Neutrophil (primary cell): ENCODE results near the gene ADAP2.
"Not testable (repeated sequence)": the region's sequence is repeated elsewhere in the genome, so short reads cannot be mapped to it uniquely, and the experiment has no call there.

Source experiments
- H3K27ac ChIP-seq: fragments of 200-600 bp; sonication (generic); 2 replicates; pipeline ENCODE4 v1.5.1; 2016; ENCODE audit warnings: mild to moderate bottlenecking, moderate library complexity
- H3K27me3 ChIP-seq: fragments of 200-600 bp; sonication (generic); 2 replicates; pipeline ENCODE4 v1.6.0; 2016; ENCODE audit warnings: mild to moderate bottlenecking
- H3K36me3 ChIP-seq: fragments of 200-600 bp; sonication (generic); 2 replicates; pipeline ENCODE4 v1.5.1; 2017
- H3K4me1 ChIP-seq, 2 experiments: fragments of 200-600 bp in 1 of 2; sonication (generic) in 1 of 2; 1 replicate in 1 of 2; 2 replicates in 1 of 2; pipeline versions ENCODE4 v1.5.1 to v1.6.1; 2013 to 2016; ENCODE audit warnings: low read depth in 1 of 2, low read length in 1 of 2, mild to moderate bottlenecking in 1 of 2, moderate library complexity in 1 of 2; ENCODE audit not compliant: control insufficient read depth in 1 of 2, insufficient read depth in 1 of 2
- H3K4me3 ChIP-seq, 2 experiments: fragments of 200-600 bp in 1 of 2; sonication (generic) in 1 of 2; 1 replicate in 1 of 2; 2 replicates in 1 of 2; pipeline ENCODE4 v1.5.1; 2013 to 2016; ENCODE audit warnings: low read depth in 1 of 2, low read length in 1 of 2, mild to moderate bottlenecking in 1 of 2, moderate library complexity in 1 of 2
- H3K9me3 ChIP-seq: fragments of 200-600 bp; sonication (generic); 2 replicates; pipeline ENCODE4 v1.5.1; 2016
- TF ChIP-seq, protein P1 (sequence below): fragments of 200-600 bp; sonication (generic); IDR thresholded peaks from 2 replicates; pipeline ENCODE4 v1.5.1; 2016; ENCODE audit warnings: antibody characterized with exemption

The ADAP2 gene

DNA sequence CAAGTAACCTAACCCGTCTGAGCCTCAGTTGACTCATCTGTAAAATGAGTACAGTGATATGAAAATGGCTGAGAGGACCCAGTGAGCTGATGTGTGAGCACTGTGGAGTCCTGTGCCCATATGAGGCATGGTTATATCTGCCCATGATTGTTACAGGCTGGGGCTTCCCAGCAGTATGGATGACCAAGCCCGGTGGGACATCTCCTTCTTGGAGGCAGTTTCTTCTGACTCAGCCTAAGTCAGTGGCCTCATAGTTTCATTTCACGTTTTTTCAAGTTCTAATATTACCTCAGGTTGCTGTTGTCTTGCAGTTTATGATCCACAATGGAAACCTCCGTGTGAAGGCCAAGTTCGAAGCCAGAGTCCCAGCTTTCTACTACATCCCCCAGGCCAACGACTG is 4.8 kb downstream of the ADAP2 start:
- Histone ChIP-seq H3K9me3 (no peaks in the 10 kb centered on the region), H3K4me1 (peaks cover 6 to 11% of the 10 kb centered on the region in 2 experiments), H3K27me3 (peaks cover 45% of the 10 kb centered on the region), H3K4me3 (no peak overlapping the region), H3K27ac (no peak overlapping the region), H3K36me3 (no peaks in the 10 kb centered on the region)
- TF ChIP-seq, protein P1, sequence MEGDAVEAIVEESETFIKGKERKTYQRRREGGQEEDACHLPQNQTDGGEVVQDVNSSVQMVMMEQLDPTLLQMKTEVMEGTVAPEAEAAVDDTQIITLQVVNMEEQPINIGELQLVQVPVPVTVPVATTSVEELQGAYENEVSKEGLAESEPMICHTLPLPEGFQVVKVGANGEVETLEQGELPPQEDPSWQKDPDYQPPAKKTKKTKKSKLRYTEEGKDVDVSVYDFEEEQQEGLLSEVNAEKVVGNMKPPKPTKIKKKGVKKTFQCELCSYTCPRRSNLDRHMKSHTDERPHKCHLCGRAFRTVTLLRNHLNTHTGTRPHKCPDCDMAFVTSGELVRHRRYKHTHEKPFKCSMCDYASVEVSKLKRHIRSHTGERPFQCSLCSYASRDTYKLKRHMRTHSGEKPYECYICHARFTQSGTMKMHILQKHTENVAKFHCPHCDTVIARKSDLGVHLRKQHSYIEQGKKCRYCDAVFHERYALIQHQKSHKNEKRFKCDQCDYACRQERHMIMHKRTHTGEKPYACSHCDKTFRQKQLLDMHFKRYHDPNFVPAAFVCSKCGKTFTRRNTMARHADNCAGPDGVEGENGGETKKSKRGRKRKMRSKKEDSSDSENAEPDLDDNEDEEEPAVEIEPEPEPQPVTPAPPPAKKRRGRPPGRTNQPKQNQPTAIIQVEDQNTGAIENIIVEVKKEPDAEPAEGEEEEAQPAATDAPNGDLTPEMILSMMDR, result no peak

DNA sequence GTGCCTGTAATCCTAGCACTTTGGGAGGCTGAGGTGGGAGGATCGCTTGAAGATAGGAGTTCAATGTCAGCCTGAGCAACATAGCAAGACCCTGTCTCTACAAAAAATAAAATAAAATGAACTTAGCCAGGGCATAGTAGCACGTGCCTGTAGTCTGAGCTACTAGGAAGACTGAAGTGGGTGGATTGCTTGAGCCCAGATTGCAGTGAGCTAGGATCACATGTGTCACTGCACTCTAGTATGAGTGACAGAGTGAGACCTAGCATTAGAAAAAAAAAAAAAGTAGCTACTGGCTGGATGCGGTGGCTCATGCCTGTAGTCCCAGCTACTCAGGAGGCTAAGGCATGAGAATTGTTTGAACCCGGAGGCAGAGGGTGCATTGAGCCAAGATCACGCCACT is 6.0 kb downstream of the ADAP2 start:
- TF ChIP-seq, protein P1, result no peak
- Histone ChIP-seq H3K27me3 (peaks cover 32% of the 10 kb centered on the region), H3K4me1 (no peaks in the 10 kb centered on the region), H3K36me3 (no peaks in the 10 kb centered on the region), H3K4me3 (no peak overlapping the region), H3K9me3 (no peaks in the 10 kb centered on the region), H3K27ac (no peak overlapping the region)

DNA sequence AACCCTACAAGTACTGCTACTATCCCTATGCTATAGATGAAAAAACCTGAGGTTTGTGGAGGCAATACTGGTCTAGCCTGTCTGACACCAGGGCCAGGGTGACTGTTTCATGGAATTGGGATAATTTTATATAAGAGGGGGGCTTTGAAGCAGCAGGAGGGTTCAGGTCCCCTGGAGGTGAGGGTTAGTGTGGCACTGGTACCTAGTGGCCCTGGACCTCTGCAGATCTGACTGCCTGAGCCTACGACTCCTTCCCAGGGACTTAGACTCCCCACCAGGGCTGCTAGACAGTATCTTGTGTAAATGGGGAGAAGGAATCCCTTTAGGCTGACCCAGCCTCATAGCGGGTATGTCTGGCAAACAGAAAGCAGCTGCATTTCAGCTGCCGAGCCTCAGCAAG is 6.8 kb downstream of the ADAP2 start:
- Histone ChIP-seq H3K27ac (no peak overlapping the region), H3K9me3 (no peaks in the 10 kb centered on the region), H3K36me3 (no peaks in the 10 kb centered on the region), H3K4me1 (no peaks in the 10 kb centered on the region), H3K27me3 (peaks cover 24% of the 10 kb centered on the region), H3K4me3 (no peak overlapping the region)
- TF ChIP-seq, protein P1, result no peak

DNA sequence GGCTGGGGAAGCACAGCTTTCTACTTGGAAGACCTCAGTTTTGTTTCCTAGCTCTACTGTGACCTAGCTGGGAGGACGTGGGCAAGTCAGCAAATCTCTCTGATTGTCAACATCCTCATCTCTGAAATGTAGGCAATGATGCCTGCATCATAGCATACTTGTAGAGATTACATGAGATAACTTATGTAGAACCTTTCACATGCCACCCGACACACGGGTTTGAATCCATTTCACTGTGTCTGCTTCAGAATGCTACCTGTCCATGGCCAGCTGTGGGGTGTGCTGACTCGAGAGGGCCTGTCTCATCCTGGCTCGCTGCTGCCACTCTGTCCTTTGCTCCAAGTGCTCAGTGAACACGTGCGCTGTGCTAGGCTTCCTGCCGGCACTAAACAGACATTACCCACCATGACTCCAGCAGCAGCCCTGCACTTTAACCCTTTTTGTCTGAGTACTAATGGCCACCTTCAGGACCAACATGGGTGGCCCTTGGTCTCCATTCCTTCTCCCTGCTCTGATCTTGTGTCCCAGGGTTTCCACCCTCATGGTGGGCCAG is 7.4 kb downstream of the ADAP2 start:
- Histone ChIP-seq H3K4me3 (no peak overlapping the region), H3K36me3 (no peaks in the 10 kb centered on the region), H3K27ac (no peak overlapping the region), H3K9me3 (no peaks in the 10 kb centered on the region), H3K27me3 (peaks cover 18% of the 10 kb centered on the region), H3K4me1 (no peaks in the 10 kb centered on the region)
- TF ChIP-seq, protein P1, result no peak

DNA sequence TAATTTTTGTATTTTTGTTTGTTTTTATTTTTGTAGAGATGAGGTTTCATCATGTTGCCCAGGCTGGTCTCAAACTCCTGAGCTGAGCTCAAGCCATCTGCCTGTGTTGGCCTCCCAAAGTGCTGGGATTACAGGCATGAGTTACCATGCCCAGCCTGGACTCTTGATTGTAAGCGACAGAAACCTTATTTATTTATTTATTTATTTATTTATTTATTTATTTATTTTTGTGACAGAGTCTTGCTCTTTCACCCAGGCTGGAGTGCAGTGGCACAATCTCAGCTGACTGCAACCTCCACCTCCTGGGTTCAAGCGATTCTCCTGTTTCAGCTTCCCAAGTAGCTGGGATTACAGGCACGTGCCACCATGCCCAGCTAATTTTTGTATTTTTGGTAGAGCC is 8.1 kb downstream of the ADAP2 start:
- H3K4me3 ChIP-seq, result not testable (repeated sequence)

DNA sequence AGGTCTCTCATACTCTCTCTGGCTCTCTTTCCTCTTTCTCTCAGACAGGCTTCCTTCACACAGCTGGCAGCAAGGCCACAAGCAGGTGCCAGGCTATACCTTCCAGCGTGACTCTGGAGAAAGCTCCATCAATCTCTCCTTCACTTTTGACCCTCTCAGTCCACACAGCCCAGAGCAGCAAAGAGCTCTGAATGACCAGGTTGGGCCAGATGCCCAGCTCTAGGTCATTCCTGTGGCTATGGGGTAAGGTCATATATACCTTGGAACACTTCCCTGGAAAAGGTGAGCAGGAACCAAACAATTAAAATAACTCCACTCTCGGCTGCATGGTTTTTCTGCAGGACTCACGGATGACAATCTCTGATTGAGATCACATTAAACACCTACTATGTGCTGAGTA is 8.8 kb downstream of the ADAP2 start:
- no peaks in the 10 kb centered on the region for H3K4me1 ChIP-seq
- peaks cover 5% of the 10 kb centered on the region for H3K27me3 ChIP-seq
- H3K36me3 ChIP-seq, result no peaks in the 10 kb centered on the region
- H3K4me3 ChIP-seq, result no peak overlapping the region
- no peak overlapping the region for H3K27ac ChIP-seq
- H3K9me3 ChIP-seq, result no peaks in the 10 kb centered on the region
- TF ChIP-seq, protein P1, result no peak

More for the DNA sequence above, 8.1 kb downstream of the ADAP2 start:
- not testable (repeated sequence) for H3K27ac ChIP-seq, H3K9me3 ChIP-seq, H3K36me3 ChIP-seq, H3K4me1 ChIP-seq
- peaks cover 11% of the 10 kb centered on the region for H3K27me3 ChIP-seq

DNA sequence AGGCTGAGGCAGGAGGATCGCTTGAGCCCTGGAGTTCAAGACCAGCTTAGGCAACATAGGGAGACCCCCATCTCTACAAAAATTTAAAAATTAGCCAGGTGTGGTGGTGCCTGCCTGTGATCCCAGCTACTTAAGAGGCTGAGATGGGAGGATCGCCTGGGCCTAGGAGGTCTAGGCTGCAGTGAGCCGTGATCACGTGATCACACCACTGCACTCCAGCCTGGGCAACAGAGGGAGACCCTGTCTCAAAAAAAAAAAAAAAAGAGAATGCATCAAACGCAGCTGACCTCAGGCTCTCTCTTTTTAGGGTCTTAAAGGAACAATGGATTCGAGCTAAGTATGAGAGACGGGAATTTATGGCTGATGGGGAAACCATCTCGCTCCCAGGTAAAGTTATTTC is 9.8 kb downstream of the ADAP2 start:
- not testable (repeated sequence) for H3K9me3 ChIP-seq, H3K36me3 ChIP-seq, H3K27me3 ChIP-seq, H3K4me1 ChIP-seq, H3K27ac ChIP-seq, H3K4me3 ChIP-seq
